ENCODE results near the gene OBSL1.

- TF ChIP-seq, protein P1, sequence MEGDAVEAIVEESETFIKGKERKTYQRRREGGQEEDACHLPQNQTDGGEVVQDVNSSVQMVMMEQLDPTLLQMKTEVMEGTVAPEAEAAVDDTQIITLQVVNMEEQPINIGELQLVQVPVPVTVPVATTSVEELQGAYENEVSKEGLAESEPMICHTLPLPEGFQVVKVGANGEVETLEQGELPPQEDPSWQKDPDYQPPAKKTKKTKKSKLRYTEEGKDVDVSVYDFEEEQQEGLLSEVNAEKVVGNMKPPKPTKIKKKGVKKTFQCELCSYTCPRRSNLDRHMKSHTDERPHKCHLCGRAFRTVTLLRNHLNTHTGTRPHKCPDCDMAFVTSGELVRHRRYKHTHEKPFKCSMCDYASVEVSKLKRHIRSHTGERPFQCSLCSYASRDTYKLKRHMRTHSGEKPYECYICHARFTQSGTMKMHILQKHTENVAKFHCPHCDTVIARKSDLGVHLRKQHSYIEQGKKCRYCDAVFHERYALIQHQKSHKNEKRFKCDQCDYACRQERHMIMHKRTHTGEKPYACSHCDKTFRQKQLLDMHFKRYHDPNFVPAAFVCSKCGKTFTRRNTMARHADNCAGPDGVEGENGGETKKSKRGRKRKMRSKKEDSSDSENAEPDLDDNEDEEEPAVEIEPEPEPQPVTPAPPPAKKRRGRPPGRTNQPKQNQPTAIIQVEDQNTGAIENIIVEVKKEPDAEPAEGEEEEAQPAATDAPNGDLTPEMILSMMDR (IDR thresholded peaks at IDR 0.05): no peak
- TF ChIP-seq POLR2A (IDR thresholded peaks at IDR 0.05) (no peak), EP300 (IDR thresholded peaks at IDR 0.05) (no peak)
Observed at GRCh38 chr2:219539926-219540678, 31.2 kb downstream of the OBSL1 start.

Data from ovary (tissue), 3 donors.